Ovary (tissue), 3 donors: ENCODE measurements around the gene ECEL1.

Source experiments
- CTCF ChIP-seq, 3 donors: fragments of 450-650 bp in 2 of 3; fragments of 200-600 bp in 1 of 3; IDR thresholded peaks; one replicate each; pipeline versions ENCODE4 v1.5.1 to v1.8.0; 2016 to 2022; ENCODE audit warnings: antibody characterized with exemption in 3 of 3, mild to moderate bottlenecking in 1 of 3
- EP300 ChIP-seq: sonication (generic); formaldehyde crosslinking; IDR thresholded peaks from one replicate; pipeline ENCODE4 v1.6.1; 2017; ENCODE audit warnings: antibody characterized with exemption
- POLR2A ChIP-seq: fragments of 450-650 bp; IDR thresholded peaks from one replicate; pipeline ENCODE4 v1.6.1; 2017; ENCODE audit warnings: antibody characterized with exemption, mild to moderate bottlenecking, moderate library complexity
- donor health status: DM: no; HTN: no; CAD: no.

GRCh38 chr2:232447638-232448303, 39.9 kb downstream of the ECEL1 start:
- no peak for TF ChIP-seq CTCF (IDR thresholded peaks at IDR 0.05)
- TF ChIP-seq POLR2A, result no peak
- no peak for TF ChIP-seq EP300
